OCI-LY7 (cell line): Measurements from ENCODE around the gene TPRG1. TPM values are rescaled to one million over a fixed set of nuclear protein-coding genes. Genes with fewer than 3 reads are reported as not detected.

ENCODE experiments used
- BruUV-seq: library from RNA; stranded (reverse); fragments of 400-500 nt; replicated peaks from 2 replicates; lab custom pipeline; 2021; lab: Mats Ljungman, UMichigan
- CTCF ChIA-PET: fragments of 300-600 bp; sonication (Branson Sonifier 250); formaldehyde crosslinking; loops from one replicate; lab custom pipeline; 2022; ENCODE audit warnings: antibody characterized with exemption; ENCODE audit not compliant: unreplicated experiment; lab: Charles Lee
- POLR2A ChIA-PET: fragments of 300-600 bp; sonication (Branson Sonifier 250); formaldehyde crosslinking; loops from one replicate; lab custom pipeline; 2022; ENCODE audit warnings: antibody characterized with exemption; lab: Charles Lee
- DNase-seq: peaks from one replicate; pipeline ENCODE4 v3.0.0-alpha.2; 2015; ENCODE audit warnings: low spot score
- H2AFZ ChIP-seq: fragments of 200-600 bp; sonication (generic), shearing (Covaris generic); 2 replicates; pipeline ENCODE4 v1.6.1; 2014; ENCODE audit warnings: mild to moderate bottlenecking, antibody characterized with exemption, low read length, moderate library complexity
- H3K27ac ChIP-seq: fragments of 200-600 bp; sonication (generic); 2 replicates; pipeline ENCODE4 v1.5.1; 2014; ENCODE audit warnings: mixed run types, low read depth, mild to moderate bottlenecking, moderate library complexity, low read length, inconsistent platforms; ENCODE audit not compliant: poor library complexity, severe bottlenecking
- H3K36me3 ChIP-seq: fragments of 200-600 bp; sonication (generic); 2 replicates; pipeline ENCODE4 v1.6.1; 2014; ENCODE audit warnings: mild to moderate bottlenecking, antibody characterized with exemption, low read length, moderate library complexity, mixed read lengths; ENCODE audit not compliant: insufficient read depth
- H3K4me1 ChIP-seq: fragments of 200-600 bp; sonication (generic); 2 replicates; pipeline ENCODE4 v1.5.1; 2014; ENCODE audit warnings: mild to moderate bottlenecking, low read length; ENCODE audit not compliant: insufficient read depth, poor library complexity, severe bottlenecking
- H3K4me2 ChIP-seq: fragments of 200-600 bp; sonication (generic); 2 replicates; pipeline ENCODE4 v1.6.1; 2014; ENCODE audit warnings: mild to moderate bottlenecking, low read length
- H3K4me3 ChIP-seq: fragments of 200-600 bp; sonication (generic); 2 replicates; pipeline ENCODE4 v1.5.1; 2014; ENCODE audit warnings: mild to moderate bottlenecking, low read depth, low read length; ENCODE audit not compliant: poor library complexity, severe bottlenecking
- H3K79me2 ChIP-seq: fragments of 200-600 bp; sonication (generic); 2 replicates; pipeline ENCODE4 v1.6.1; 2016; ENCODE audit warnings: low read depth, mild to moderate bottlenecking, low read length, moderate library complexity, mixed read lengths; ENCODE audit not compliant: insufficient read depth
- H3K9me2 ChIP-seq: fragments of 200-600 bp; sonication (generic); 2 replicates; pipeline ENCODE4 v1.6.1; 2016; ENCODE audit warnings: mild to moderate bottlenecking, low read length, mixed read lengths; ENCODE audit not compliant: insufficient read depth
- H3K9me3 ChIP-seq: fragments of 200-600 bp; sonication (generic); 2 replicates; pipeline ENCODE4 v1.6.1; 2014; ENCODE audit warnings: mild to moderate bottlenecking, mixed run types, low read length, mixed read lengths
- H4K20me1 ChIP-seq: fragments of 200-600 bp; sonication (generic); 2 replicates; pipeline ENCODE4 v1.6.1; 2014; ENCODE audit warnings: mild to moderate bottlenecking, antibody characterized with exemption, low read length, moderate library complexity, mixed read lengths; ENCODE audit not compliant: insufficient read depth
- EZH2phosphoT487 ChIP-seq: fragments of 200-600 bp; sonication (generic); IDR thresholded peaks from 2 replicates; pipeline ENCODE4 v1.6.1; 2018; ENCODE audit warnings: low read depth, borderline replicate concordance, mild to moderate bottlenecking, mixed run types, antibody characterized with exemption, low read length, moderate library complexity, mixed read lengths
- intact Hi-C: fragments of 100-400 bp; cut with micrococcal nuclease; formaldehyde crosslinking; loops from one replicate; pipeline ENCODE4 v1.10.0; 2022; ENCODE audit not compliant: unreplicated experiment
- total RNA-seq, 2 experiments: library from RNA; depleted of rRNA in 1 of 2; stranded (reverse); fragments of >200 nt in 1 of 2; shearing (Covaris generic) in 1 of 2; gene quantifications; 2 replicates each; pipeline ENCODE4 v1.2.3, GENCODE V29; 2014 to 2022
- TF ChIP-seq, protein P1 (sequence below): fragments of 200-600 bp; sonication (generic); conservative IDR thresholded peaks from 2 replicates; pipeline ENCODE4 v1.5.1; 2014; ENCODE audit warnings: mild to moderate bottlenecking, antibody characterized with exemption, low read length, moderate library complexity, mixed read lengths

The TPRG1 gene
- total RNA-seq, 2 experiments from 2014 or later, result 0.92 TPM; not detected in 1

DNA sequence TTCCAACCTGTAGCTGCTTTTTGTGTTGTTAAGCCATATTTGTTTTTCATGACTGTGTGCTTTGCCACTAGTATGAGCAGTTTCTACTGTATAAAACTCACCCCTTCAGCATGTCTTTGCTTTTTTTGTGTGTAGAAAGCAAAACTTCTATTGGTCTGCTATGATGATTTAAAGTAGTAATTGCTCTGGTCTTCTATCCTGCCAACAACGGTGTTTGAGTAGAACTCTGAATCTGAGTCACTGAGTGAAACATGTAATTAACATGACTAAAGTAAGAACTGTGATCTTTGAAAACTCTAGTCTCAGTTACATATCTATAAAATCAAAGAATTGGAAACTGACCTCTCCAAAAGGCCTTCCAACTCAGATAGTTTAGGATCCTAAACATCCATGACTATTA, 133.6 kb downstream of the TPRG1 start:
- intact Hi-C loops, result no loop called here
- H3K9me3 ChIP-seq, result no peaks in the 10 kb centered on the region
- no TSS peak for BruUV-seq
- H3K4me2 ChIP-seq, result no peak overlapping the region
- no peaks in the 10 kb centered on the region for H3K36me3 ChIP-seq
- TF ChIP-seq, protein P1, sequence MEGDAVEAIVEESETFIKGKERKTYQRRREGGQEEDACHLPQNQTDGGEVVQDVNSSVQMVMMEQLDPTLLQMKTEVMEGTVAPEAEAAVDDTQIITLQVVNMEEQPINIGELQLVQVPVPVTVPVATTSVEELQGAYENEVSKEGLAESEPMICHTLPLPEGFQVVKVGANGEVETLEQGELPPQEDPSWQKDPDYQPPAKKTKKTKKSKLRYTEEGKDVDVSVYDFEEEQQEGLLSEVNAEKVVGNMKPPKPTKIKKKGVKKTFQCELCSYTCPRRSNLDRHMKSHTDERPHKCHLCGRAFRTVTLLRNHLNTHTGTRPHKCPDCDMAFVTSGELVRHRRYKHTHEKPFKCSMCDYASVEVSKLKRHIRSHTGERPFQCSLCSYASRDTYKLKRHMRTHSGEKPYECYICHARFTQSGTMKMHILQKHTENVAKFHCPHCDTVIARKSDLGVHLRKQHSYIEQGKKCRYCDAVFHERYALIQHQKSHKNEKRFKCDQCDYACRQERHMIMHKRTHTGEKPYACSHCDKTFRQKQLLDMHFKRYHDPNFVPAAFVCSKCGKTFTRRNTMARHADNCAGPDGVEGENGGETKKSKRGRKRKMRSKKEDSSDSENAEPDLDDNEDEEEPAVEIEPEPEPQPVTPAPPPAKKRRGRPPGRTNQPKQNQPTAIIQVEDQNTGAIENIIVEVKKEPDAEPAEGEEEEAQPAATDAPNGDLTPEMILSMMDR, result no peak
- no peak for TF ChIP-seq EZH2phosphoT487
- no peaks in the 10 kb centered on the region for H3K9me2 ChIP-seq
- no peak overlapping the region for H3K27ac ChIP-seq
- no peaks in the 10 kb centered on the region for H4K20me1 ChIP-seq
- H3K4me1 ChIP-seq, result no peaks in the 10 kb centered on the region
- no peaks in the 10 kb centered on the region for H3K79me2 ChIP-seq
- DNase-seq, result no peak
- no peak overlapping the region for H2AFZ ChIP-seq
- ChIA-PET POLR2A (interaction anchor here (0.5 to 0.9 kb wide), 3 partner anchors 10 to 17 kb away, joined by 3 read pairs; no protein-coding TSS in a partner anchor), CTCF (no interaction called here)
- H3K4me3 ChIP-seq, result no peak overlapping the region

- H3K36me3 ChIP-seq, result no peaks in the 10 kb centered on the region
- H3K9me2 ChIP-seq, result no peaks in the 10 kb centered on the region
- CTCF ChIA-PET, result no interaction called here
- TF ChIP-seq, protein P1, result no peak
- no peak for TF ChIP-seq EZH2phosphoT487
- BruUV-seq, result no TSS peak
- DNase-seq, result no peak
- intact Hi-C loops, result no loop called here
- H3K4me3 ChIP-seq, result no peak overlapping the region
- H2AFZ ChIP-seq, result no peak overlapping the region
- no peak overlapping the region for H3K4me2 ChIP-seq
- no peaks in the 10 kb centered on the region for H3K4me1 ChIP-seq
- H3K79me2 ChIP-seq, result no peaks in the 10 kb centered on the region
- no peak overlapping the region for H3K27ac ChIP-seq
- POLR2A ChIA-PET, result interaction anchor here (0.8 to 2.0 kb wide), 7 partner anchors 9 to 17 kb away, joined by 3 to 6 read pairs (median 3); no protein-coding TSS in a partner anchor
- no peaks in the 10 kb centered on the region for H3K9me3 ChIP-seq
- H4K20me1 ChIP-seq, result no peaks in the 10 kb centered on the region
These were observed 136.2 kb downstream of the TPRG1 start for GRCh38 chr3:189307963-189308362.

- ChIA-PET POLR2A (interaction anchor here (1.0 to 2.0 kb wide), 8 partner anchors 9 to 18 kb away, joined by 3 to 6 read pairs (median 4); no protein-coding TSS in a partner anchor), CTCF (no interaction called here)
- Histone ChIP-seq H4K20me1 (no peaks in the 10 kb centered on the region), H2AFZ (no peak overlapping the region), H3K4me2 (no peak overlapping the region), H3K27ac (no peak overlapping the region), H3K79me2 (no peaks in the 10 kb centered on the region), H3K9me3 (no peaks in the 10 kb centered on the region), H3K4me3 (no peak overlapping the region), H3K4me1 (no peaks in the 10 kb centered on the region), H3K9me2 (no peaks in the 10 kb centered on the region), H3K36me3 (no peaks in the 10 kb centered on the region)
- no TSS peak for BruUV-seq
- intact Hi-C loops, result no loop called here
- DNase-seq, result no peak
- TF ChIP-seq EZH2phosphoT487, result no peak
- TF ChIP-seq, protein P1, result no peak
These were observed 136.8 kb downstream of the TPRG1 start for GRCh38 chr3:189308608-189309007.
